Ovary (tissue), 9 donors: Measurements from ENCODE around the gene ALLC. TPM values are rescaled to one million over a fixed set of nuclear protein-coding genes. Genes with fewer than 3 reads are reported as not detected.

ENCODE experiments used
- DNase-seq, 5 donors: peaks; one replicate each; pipeline ENCODE4 v3.0.0-alpha.2; 2019 to 2020
- H3K27ac ChIP-seq, 2 donors: fragments of 200-600 bp; one replicate each; pipeline versions ENCODE4 v1.5.1 to v1.8.0; 2019 to 2022
- H3K27me3 ChIP-seq: fragments of 200-600 bp; one replicate; pipeline ENCODE4 v1.8.0; 2022
- H3K36me3 ChIP-seq: fragments of 200-600 bp; sonication (generic); one replicate; pipeline ENCODE4 v1.5.1; 2019
- H3K4me1 ChIP-seq: one replicate; pipeline ENCODE4 v1.8.1; 2013; ENCODE audit warnings: mild to moderate bottlenecking, moderate library complexity; ENCODE audit not compliant: insufficient read depth
- H3K4me3 ChIP-seq: fragments of 200-600 bp; sonication (generic); one replicate; pipeline ENCODE4 v1.5.1; 2017
- H3K9me3 ChIP-seq, 2 donors: fragments of 200-600 bp in 1 of 2; sonication (generic) in 1 of 2; one replicate each; pipeline versions ENCODE4 v1.5.1 to v1.8.1; 2013 to 2019; ENCODE audit warnings: mild to moderate bottlenecking in 1 of 2, moderate library complexity in 1 of 2
- EP300 ChIP-seq: sonication (generic); formaldehyde crosslinking; IDR thresholded peaks from one replicate; pipeline ENCODE4 v1.6.1; 2017; ENCODE audit warnings: antibody characterized with exemption
- POLR2A ChIP-seq: fragments of 450-650 bp; IDR thresholded peaks from one replicate; pipeline ENCODE4 v1.6.1; 2017; ENCODE audit warnings: antibody characterized with exemption, mild to moderate bottlenecking, moderate library complexity
- WGBS, 3 donors: extraction: QIAGEN DNeasy Blood & Tissue Kit in 1 of 3; methylation state at CpG; one replicate each; pipeline versions ENCODE4 v1.1.5 to v1.1.7; 2013 to 2017; 5-methylcytosine and 5-hydroxymethylcytosine counted together
- intact Hi-C, 4 donors: fragments of 100-400 bp; cut with DNase I; formaldehyde crosslinking; loops; one replicate each; pipeline versions ENCODE4 v1.11.0 to v1.15.1; 2022 to 2023
- polyA plus RNA-seq, 2 donors: library from polyadenylated mRNA; stranded (reverse); fragments of 200-250 nt in 1 of 2; fragments of 350-450 nt in 1 of 2; fragmentation: Illumina TruSeq in 1 of 2; extraction: RNeasy Lipid Tissue Mini Kit (QIAGEN cat#74804) in 1 of 2; gene quantifications; one replicate each; pipeline ENCODE4 v1.2.3, GENCODE V29; 2013 to 2014
- total RNA-seq, 7 donors: library from RNA; depleted of rRNA in 2 of 7; stranded (reverse); fragments of >200 nt in 2 of 7; fragmentation: NEBNext Ultra II Directional in 3 of 7; extraction: Animal tissue kit (Norgen Biotek cat#: 25700) in 3 of 7; gene quantifications; one replicate each; pipeline versions ENCODE4 v1.1.0 to v1.2.4, GENCODE V29; 2016 to 2023
- TF ChIP-seq, protein P1 (sequence below), 3 donors: fragments of 450-650 bp in 2 of 3; fragments of 200-600 bp in 1 of 3; IDR thresholded peaks; one replicate each; pipeline versions ENCODE4 v1.5.1 to v1.8.0; 2016 to 2022; ENCODE audit warnings: antibody characterized with exemption in 3 of 3, mild to moderate bottlenecking in 1 of 3
- donor health status: DM: no; HTN: no; CAD: no; lungs with moderate emphysema.
- donor health status: DM: no; HTN: no; CAD: no.
- donor health status: Bipolar disorder and iron deficiency.
- donor health status: DM: yes; HTN: yes; CAD: no.
- donor health status: DM: no; HTN: no; CAD: no.
- donor health status: DM: yes; HTN: yes; CAD: no.

Gene ALLC
- total and polyA plus RNA-seq, 9 donors, result 0.20 to 1.2 (median 0.76) TPM; not detected in 5

GRCh38 chr2:3681625-3682024 lies 23.6 kb downstream of the ALLC start:
- WGBS, 3 donors, result 90 to 94% (median 93%) methylated on average over 5 of the region's 5 CpGs

DNA sequence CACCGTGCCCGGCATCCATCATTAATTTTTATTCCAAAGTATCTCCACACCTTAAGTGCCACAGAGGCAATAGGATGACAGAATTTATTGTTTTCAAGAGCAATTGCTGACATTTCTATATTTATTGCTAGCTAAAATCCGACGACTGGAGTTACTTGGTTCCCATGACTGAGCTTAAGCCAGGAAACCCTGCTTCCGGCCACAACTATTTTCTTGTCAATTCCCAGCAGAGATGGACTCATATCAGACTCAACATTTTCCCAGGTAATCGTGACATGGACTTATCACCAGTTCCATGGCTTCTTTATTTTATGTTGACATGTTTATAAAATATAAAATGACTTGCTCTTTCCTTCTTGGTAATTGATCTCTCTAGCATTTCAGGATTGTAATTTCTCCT lies 24.8 kb downstream of the ALLC start:
- Histone ChIP-seq H3K4me1 (no peaks in the 10 kb centered on the region), H3K27me3 (no peaks in the 10 kb centered on the region), H3K4me3 (no peak overlapping the region), H3K9me3 (no peaks in the 10 kb centered on the region), H3K27ac (no peak overlapping the region), H3K36me3 (no peaks in the 10 kb centered on the region)
- intact Hi-C loops, result no loop called here
- no peak for DNase-seq
- TF ChIP-seq POLR2A, result no peak
- no peak for TF ChIP-seq EP300
- TF ChIP-seq, protein P1, sequence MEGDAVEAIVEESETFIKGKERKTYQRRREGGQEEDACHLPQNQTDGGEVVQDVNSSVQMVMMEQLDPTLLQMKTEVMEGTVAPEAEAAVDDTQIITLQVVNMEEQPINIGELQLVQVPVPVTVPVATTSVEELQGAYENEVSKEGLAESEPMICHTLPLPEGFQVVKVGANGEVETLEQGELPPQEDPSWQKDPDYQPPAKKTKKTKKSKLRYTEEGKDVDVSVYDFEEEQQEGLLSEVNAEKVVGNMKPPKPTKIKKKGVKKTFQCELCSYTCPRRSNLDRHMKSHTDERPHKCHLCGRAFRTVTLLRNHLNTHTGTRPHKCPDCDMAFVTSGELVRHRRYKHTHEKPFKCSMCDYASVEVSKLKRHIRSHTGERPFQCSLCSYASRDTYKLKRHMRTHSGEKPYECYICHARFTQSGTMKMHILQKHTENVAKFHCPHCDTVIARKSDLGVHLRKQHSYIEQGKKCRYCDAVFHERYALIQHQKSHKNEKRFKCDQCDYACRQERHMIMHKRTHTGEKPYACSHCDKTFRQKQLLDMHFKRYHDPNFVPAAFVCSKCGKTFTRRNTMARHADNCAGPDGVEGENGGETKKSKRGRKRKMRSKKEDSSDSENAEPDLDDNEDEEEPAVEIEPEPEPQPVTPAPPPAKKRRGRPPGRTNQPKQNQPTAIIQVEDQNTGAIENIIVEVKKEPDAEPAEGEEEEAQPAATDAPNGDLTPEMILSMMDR (IDR thresholded peaks at IDR 0.05), result no peak
- WGBS, 3 donors, result 77 to 80% (median 78%) methylated on average over 6 of the region's 6 CpGs

More at GRCh38 chr2:3681625-3682024, 23.6 kb downstream of the ALLC start:
- H3K27me3 ChIP-seq, result no peaks in the 10 kb centered on the region
- no peak for DNase-seq
- H3K36me3 ChIP-seq, result no peaks in the 10 kb centered on the region
- TF ChIP-seq, protein P1 (IDR thresholded peaks at IDR 0.05), result no peak
- TF ChIP-seq POLR2A (no peak), EP300 (no peak)
- no peaks in the 10 kb centered on the region for H3K4me1 ChIP-seq
- no peak overlapping the region for H3K27ac ChIP-seq
- intact Hi-C loops, result no loop called here
- no peak overlapping the region for H3K4me3 ChIP-seq
- H3K9me3 ChIP-seq, result no peaks in the 10 kb centered on the region

DNA sequence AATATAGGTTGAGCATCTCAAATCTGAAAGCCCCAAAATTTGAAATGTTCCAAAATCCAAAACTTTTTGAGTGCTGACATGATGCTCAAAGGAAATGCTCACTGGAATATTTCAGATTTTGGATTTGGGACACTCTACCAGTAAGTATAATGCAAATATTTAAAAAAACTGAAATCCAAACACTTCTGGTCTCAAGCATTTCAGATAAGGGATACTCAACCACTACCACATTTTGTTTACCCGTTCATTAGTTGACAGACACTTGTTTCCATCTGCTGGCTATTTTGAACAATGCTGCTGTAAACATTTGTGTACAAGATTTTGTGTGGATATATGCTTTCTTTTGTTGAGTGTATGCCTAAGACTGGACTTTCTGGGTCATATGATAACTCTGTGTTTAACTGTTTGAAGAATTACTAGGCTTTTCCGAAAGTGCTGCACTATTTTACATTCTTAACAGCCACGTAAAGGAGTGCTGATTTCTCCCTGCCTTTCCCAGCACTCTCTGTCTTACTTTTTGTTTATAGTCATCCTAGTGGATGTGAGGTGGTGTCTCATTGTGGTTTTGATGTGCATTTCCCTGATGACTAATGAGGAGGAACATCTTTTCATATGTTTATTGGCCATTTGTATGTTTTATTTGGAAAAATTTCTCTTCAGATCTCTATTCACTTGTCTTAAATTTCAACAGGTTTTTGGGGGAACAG lies 25.9 kb downstream of the ALLC start:
- Histone ChIP-seq H3K36me3 (no peaks in the 10 kb centered on the region), H3K27me3 (no peaks in the 10 kb centered on the region), H3K9me3 (no peaks in the 10 kb centered on the region), H3K27ac (no peak overlapping the region), H3K4me3 (no peak overlapping the region), H3K4me1 (no peaks in the 10 kb centered on the region)
- DNase-seq, result no peak
- WGBS, 3 donors, result 20 to 46% (median 24%) methylated on average over 3 of the region's 3 CpGs
- intact Hi-C loops, result no loop called here
- TF ChIP-seq EP300 (no peak), POLR2A (no peak)
- TF ChIP-seq, protein P1 (IDR thresholded peaks at IDR 0.05), result no peak

DNA sequence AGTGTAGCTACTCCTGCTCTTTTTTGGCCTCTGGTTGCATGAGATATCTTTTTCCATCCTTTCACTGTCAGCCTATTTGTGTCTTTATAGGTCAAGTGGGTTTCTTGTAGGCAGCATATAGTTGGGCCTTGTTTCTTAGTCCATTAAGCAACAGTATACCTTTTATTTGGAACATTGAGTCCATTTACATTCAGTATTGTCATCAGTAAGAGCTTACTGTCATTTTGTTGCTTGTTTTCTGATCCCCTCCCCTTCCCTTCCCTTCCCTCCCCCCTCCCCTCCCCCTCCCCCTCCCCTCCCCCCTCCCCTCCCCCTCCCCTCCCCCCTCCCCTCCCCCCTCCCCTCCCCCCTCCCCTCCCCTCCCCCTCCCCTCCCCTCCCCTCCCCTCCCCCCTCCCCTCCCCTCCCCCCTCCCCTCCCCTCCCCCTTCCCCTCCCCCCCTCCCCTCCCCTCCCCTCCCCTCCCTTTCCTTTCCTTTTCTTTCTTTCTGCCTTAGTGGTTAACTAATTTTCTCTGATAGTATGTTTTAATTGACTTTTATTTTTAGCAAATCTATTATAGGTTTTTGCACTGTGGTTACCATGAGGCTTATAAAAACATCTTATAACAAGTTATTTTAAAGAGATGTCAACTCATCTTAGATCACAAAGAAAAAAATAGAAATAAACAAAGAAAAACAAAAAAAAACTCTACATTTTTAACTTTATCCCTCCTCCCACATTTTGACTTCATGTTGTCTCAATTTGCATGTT lies 32.2 kb downstream of the ALLC start:
- DNase-seq, result no peak
- TF ChIP-seq EP300 (no peak), POLR2A (no peak)
- TF ChIP-seq, protein P1 (IDR thresholded peaks at IDR 0.05), result no peak

More for the DNA sequence above, 32.2 kb downstream of the ALLC start:
- H3K27ac ChIP-seq, result no peak overlapping the region
- no peaks in the 10 kb centered on the region for H3K9me3 ChIP-seq
- H3K36me3 ChIP-seq, result no peaks in the 10 kb centered on the region
- intact Hi-C loops, result no loop called here
- no peaks in the 10 kb centered on the region for H3K4me1 ChIP-seq
- no peaks in the 10 kb centered on the region for H3K27me3 ChIP-seq
- H3K4me3 ChIP-seq, result no peak overlapping the region
